Measurements from ENCODE around the gene PCDHB7.
"Not testable (repeated sequence)": the region's sequence is repeated elsewhere in the genome, so short reads cannot be mapped to it uniquely, and the experiment has no call there.

Gene PCDHB7

GRCh38 chr5:141224844-141225243, 52.4 kb downstream of the PCDHB7 start:
- DNase-seq (ENCODE audit: low spot score) = not testable (repeated sequence)

- not testable (repeated sequence) for DNase-seq (ENCODE audit: low spot score)
Measured at GRCh38 chr5:141225421-141225820, 53.0 kb downstream of the PCDHB7 start.

Data from NAMALWA (cell line).